Uterus (tissue), 2 donors: ENCODE results near the gene SLC9C1.

Experiments used
- CTCF ChIP-seq, 4 experiments: fragments of 200-600 bp in 2 of 4; fragments of 450-650 bp in 2 of 4; sonication (generic) in 2 of 4; IDR thresholded peaks; one replicate each; pipeline ENCODE4 v1.5.1; 2016 to 2019; ENCODE audit warnings: antibody characterized with exemption in 4 of 4, mild to moderate bottlenecking in 2 of 4, moderate library complexity in 1 of 4
- POLR2A ChIP-seq, 2 donors: fragments of 450-650 bp; IDR thresholded peaks; one replicate each; pipeline ENCODE4 v1.6.1; 2016; ENCODE audit warnings: antibody characterized with exemption in 2 of 2, mild to moderate bottlenecking in 1 of 2, moderate library complexity in 1 of 2

GRCh38 chr3:112128843-112129727 lies 164.9 kb downstream of the SLC9C1 start:
- no peak for TF ChIP-seq CTCF (IDR thresholded peaks at IDR 0.05)
- TF ChIP-seq POLR2A (IDR thresholded peaks at IDR 0.05), result no peak
